PC-9 (cell line): ENCODE data around the gene PIRT.
"Not testable (repeated sequence)": the region's sequence is repeated elsewhere in the genome, so short reads cannot be mapped to it uniquely, and the experiment has no call there.

ENCODE experiments used
- CTCF ChIP-seq: fragments of 200-600 bp; sonication (generic); conservative IDR thresholded peaks from 2 replicates; pipeline ENCODE4 v1.6.1; 2017; ENCODE audit warnings: mixed run types, antibody characterized with exemption, mild to moderate bottlenecking, moderate library complexity
- EZH2 ChIP-seq: fragments of 200-600 bp; sonication (generic); IDR thresholded peaks from 2 replicates; pipeline ENCODE4 v1.8.0; 2017; ENCODE audit warnings: antibody characterized with exemption, low read depth

- not testable (repeated sequence) for TF ChIP-seq CTCF, EZH2
Measured at GRCh38 chr17:10868744-10869143, 30.9 kb upstream of the PIRT start.
